NCI-H2081 treated with DMSO at 0.1 percent for 48 hours (cell line): ENCODE data around the gene MYLK.
A peak's percentile ranks its signal among the peaks of the same experiment; 100 is the strongest.

Experiments
- DNase-seq: peaks from one replicate; lab custom pipeline; 2025; lab: John Stamatoyannopoulos, UW

The MYLK gene

GRCh38 chr3:123590685-123591450, 293.3 kb downstream of the MYLK start:
- DNase-seq, result no peak

GRCh38 chr3:123587401-123587800, 296.7 kb downstream of the MYLK start:
- DNase-seq, result no peak

- DNase-seq, result no peak
These were observed 297.2 kb downstream of the MYLK start for GRCh38 chr3:123586968-123587367.

- DNase-seq, result peak; percentile 91
These were observed 298.0 kb downstream of the MYLK start for GRCh38 chr3:123586131-123586530.

- DNase-seq, result peak; percentile 99
These were observed 298.9 kb downstream of the MYLK start, which contains the start of gene HACD2 for GRCh38 chr3:123584988-123585937. Gene HACD2 (minus strand): TSS chr3:123585053. CDS start chr3:123585027, 26 bp downstream.

- DNase-seq, result no peak
These were observed 299.7 kb downstream of the MYLK start for GRCh38 chr3:123584284-123584987.

- DNase-seq, result no peak
These were observed 300.6 kb downstream of the MYLK start for GRCh38 chr3:123583561-123583960.

- no peak for DNase-seq
These were observed 301.8 kb downstream of the MYLK start for GRCh38 chr3:123582315-123582714.

GRCh38 chr3:123576122-123576521, 308.0 kb downstream of the MYLK start:
- DNase-seq, result no peak

- no peak for DNase-seq
These were observed 312.2 kb downstream of the MYLK start for GRCh38 chr3:123571973-123572365.

- no peak for DNase-seq
These were observed 312.7 kb downstream of the MYLK start for GRCh38 chr3:123571264-123571972.

- DNase-seq, result no peak
These were observed 315.3 kb downstream of the MYLK start for GRCh38 chr3:123568875-123569274.

GRCh38 chr3:123568034-123568433, 316.1 kb downstream of the MYLK start:
- no peak for DNase-seq

- DNase-seq, result no peak
These were observed 320.1 kb downstream of the MYLK start for GRCh38 chr3:123564056-123564455.

- no peak for DNase-seq
These were observed 321.6 kb downstream of the MYLK start for GRCh38 chr3:123562547-123562946.

GRCh38 chr3:123561188-123561587, 322.9 kb downstream of the MYLK start:
- DNase-seq, result no peak
